Fibroblast of villous mesenchyme (primary cell): Measurements from ENCODE around the gene CHD6. TPM values are rescaled to one million over a fixed set of nuclear protein-coding genes. Genes with fewer than 3 reads are reported as not detected.
"Not testable (repeated sequence)": the region's sequence is repeated elsewhere in the genome, so short reads cannot be mapped to it uniquely, and the experiment has no call there.

ENCODE experiments used
- DNase-seq: peaks from one replicate; pipeline ENCODE4 v3.0.0-alpha.2; 2010; ENCODE audit warnings: low read depth
- H3K4me3 ChIP-seq: 2 replicates; pipeline ENCODE4 v1.5.1; 2011; ENCODE audit warnings: low read depth, mild to moderate bottlenecking, low read length
- CTCF ChIP-seq: IDR thresholded peaks from 2 replicates; pipeline ENCODE4 v1.5.1; 2012; ENCODE audit warnings: low read depth, mild to moderate bottlenecking, low read length; ENCODE audit not compliant: insufficient read depth
- total RNA-seq: library from RNA; depleted of rRNA; stranded (reverse); fragments of >200 nt; gene quantifications from 2 replicates; pipeline ENCODE4 v1.2.3, GENCODE V29; 2012

CHD6 gene
- total RNA-seq, 1 donor, result 33.2 TPM

DNA sequence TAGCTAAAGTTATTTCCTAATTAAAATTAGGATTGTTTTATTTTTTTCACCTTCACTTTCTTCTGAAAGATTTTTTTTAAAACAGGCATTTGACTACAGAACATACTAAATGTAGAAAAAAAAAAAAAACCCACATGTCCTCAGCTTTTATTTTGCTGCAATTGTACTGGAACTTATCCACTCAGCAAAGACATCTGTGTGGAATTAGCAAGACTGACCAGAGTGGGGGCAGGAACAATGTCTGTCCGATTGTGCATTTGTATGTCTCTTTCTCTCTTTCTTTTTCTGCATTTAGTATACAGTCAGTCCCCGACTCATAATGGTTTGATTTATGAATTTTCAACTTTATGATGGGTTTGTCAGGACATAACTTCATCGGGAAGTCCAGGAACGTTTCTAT is 77.3 kb downstream of the CHD6 start:
- no peak for DNase-seq
- no peak for TF ChIP-seq CTCF
- no peak overlapping the region for H3K4me3 ChIP-seq

DNA sequence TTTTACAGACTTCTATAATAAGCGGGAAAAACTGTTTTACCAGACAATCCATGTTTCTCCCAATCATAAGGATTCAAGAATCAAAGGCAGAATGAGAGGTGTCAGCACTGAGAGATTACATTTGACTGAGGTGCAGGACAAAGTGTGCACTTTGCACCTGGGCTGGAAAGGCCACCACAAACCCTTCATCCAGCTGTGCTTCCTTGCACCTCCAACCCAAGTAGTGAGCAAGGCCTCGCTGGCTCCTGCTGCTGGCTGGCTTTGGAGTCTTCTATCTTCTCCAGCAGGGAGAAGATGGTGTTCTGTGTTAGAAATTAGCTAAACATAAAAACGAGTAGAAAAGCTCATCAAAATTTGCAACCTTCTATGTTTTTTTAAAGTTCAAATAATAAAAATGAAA is 77.7 kb downstream of the CHD6 start:
- H3K4me3 ChIP-seq, result no peak overlapping the region
- no peak for DNase-seq
- TF ChIP-seq CTCF, result no peak

DNA sequence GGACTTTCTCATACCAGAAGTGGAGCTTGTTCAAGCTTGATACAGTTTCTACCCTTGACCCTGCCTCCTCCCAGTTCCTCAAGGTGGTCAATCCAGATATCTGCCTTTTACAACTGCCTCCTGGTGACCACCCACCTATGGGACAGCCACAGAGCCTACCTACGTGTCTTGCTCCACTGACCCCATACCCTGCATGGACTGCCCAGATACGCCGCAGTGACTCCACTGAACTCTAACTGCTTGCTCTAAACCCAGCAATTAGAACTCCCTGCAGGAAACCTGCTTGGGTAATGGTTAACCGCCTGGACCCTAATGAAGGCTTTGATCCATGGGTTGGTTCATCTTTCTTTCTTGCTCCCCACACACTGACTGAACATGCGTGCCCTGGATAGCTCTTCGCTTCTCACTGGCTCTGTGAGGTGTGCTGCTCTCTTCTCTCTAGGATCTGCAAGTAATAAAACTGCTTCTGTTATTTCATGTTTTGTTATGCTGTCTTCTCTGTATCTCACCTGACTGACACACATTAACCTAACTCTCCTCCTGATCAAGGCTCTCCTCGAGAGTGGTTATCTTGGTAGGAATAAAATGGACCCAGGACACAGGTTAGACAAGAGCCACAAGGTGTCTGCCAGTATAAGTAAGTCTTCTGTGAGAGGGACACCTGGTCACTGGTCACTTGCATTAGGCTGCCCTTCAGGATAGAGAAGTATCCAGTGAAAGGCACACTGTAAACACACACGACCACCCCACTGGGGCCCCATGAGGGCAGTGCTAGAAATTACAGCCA is 79.2 kb downstream of the CHD6 start:
- TF ChIP-seq CTCF, result no peak
- no peak overlapping the region for H3K4me3 ChIP-seq
- DNase-seq, result no peak

GRCh38 chr20:41537865-41538264 is 80.3 kb downstream of the CHD6 start:
- DNase-seq, result no peak
- no peak for TF ChIP-seq CTCF
- H3K4me3 ChIP-seq, result no peak overlapping the region

DNA sequence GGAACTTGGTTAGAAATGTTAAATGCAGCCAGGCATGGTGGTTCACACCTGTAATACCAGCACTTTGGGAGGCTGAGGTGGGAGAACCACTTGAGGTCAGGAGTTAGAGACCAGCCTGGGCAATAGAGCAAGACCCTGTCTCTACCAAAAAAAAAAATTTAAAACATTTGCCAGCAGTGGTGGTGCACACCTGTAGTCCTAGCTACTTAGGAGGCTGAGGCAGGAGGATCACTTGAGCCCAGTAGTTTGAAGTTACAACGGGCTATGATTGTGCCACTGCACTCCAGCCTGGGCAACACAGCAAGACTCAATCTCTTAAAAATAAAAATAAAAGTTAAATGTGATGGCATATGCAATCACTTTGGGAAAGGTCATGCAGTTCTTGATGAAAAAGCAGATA is 82.6 kb downstream of the CHD6 start:
- not testable (repeated sequence) for H3K4me3 ChIP-seq, DNase-seq

DNA sequence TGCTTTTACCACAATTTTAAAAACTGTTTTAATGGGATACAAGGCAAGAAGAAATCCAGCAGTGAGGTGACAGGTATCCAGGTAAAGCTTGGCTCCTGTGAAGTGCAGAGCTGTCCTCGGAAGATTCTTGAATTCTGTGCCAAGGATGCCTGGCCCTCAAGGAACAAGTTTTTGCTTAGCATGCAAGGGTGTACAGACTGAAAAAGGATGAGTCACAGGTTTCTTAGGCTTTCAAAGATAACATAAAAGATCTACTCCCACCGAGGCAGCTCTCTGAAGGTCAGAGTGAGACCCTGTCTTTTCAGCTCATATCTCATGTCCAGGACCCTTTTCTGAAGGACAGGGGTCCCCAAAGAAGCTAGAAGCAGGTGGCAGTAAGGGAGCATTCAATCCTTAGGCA is 83.3 kb downstream of the CHD6 start:
- no peak for TF ChIP-seq CTCF
- DNase-seq, result no peak
- no peak overlapping the region for H3K4me3 ChIP-seq

DNA sequence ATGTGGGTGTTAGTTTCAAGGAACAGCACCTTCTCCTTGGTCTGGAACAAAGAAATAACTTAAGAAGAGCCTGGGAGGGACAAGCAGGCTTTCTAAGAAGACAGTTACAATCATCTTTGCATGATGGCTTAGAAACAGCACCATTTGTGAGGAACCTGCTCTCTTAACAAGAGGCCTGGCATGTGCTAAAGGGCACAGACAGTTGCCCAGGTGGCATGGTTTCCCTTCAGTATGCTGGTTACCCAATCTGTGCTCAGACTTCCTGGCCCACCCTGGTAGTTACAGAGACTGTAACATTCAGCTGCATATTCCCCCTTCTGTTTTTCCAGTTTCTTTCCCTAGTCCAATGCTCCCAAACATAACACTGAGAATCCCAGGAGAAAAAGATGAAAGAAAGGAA is 84.0 kb downstream of the CHD6 start:
- no peak for DNase-seq

More for the DNA sequence above, 84.0 kb downstream of the CHD6 start:
- TF ChIP-seq CTCF, result no peak
- no peak overlapping the region for H3K4me3 ChIP-seq
